ENCODE measurements around the gene RNLS. TPM values are rescaled to one million over a fixed set of nuclear protein-coding genes. Genes with fewer than 3 reads are reported as not detected.
"Not testable (repeated sequence)": the region's sequence is repeated elsewhere in the genome, so short reads cannot be mapped to it uniquely, and the experiment has no call there.

Gene RNLS
- total and polyA plus RNA-seq, 5 experiments from 2014 or later = 2.2 to 3.8 (median 3.1) TPM

- Mint-ChIP-seq H3K27me3 (no peaks in the 10 kb centered on the region), H3K36me3 (peaks cover 0 to 26% (median 26%) of the 10 kb centered on the region in 3 donors), H3K9me3 (peaks cover 17 to 53% (median 37%) of the 10 kb centered on the region in 9 donors), H3K4me1 (peaks cover 0 to 14% (median 0%) of the 10 kb centered on the region in 4 donors), H3K4me3 (no peak overlapping the region), H3K27ac (no peak overlapping the region)
- POLR2A ChIA-PET = no interaction called here
- no peak for ATAC-seq
- peak in 1 of 10 donors; percentile 1 for DNase-seq
Observed at GRCh38 chr10:88322324-88323063, 260.6 kb downstream of the RNLS start.

DNA sequence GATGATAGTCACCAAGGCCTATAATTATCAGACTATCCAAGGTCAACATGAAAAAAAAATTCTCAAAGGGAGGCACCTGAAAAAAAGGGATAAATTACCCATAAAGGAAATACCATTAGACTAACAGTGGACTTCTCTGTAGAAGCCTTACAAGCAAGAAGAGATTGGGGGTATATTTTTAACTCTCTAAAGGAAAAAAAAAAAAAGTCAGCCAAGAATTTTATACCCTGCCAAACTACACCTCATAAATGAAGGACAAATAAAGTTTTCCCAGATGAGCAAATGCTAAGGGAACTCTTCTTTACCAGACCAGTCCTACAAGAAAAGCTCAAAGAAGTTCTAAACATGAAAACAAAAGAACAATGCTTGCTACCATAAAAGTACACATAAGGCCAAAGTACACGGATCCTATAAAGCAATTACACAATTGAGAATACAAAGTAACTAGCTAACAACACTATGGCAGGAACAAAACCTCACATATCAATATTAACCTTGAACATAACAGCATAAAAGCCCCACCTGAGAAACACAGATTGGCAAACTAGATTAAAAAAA is 263.1 kb downstream of the RNLS start:
- Mint-ChIP-seq H3K4me1 (peaks cover 3 to 22% (median 8%) of the 10 kb centered on the region in 4 donors), H3K9me3 (peaks cover 16 to 57% (median 37%) of the 10 kb centered on the region in 9 donors), H3K27me3 (no peaks in the 10 kb centered on the region), H3K4me3 (no peak overlapping the region), H3K36me3 (peaks cover 0 to 26% (median 26%) of the 10 kb centered on the region in 3 donors), H3K27ac (no peak overlapping the region)
- POLR2A ChIA-PET = no interaction called here
- ATAC-seq (no peak), DNase-seq (no peak)

DNA sequence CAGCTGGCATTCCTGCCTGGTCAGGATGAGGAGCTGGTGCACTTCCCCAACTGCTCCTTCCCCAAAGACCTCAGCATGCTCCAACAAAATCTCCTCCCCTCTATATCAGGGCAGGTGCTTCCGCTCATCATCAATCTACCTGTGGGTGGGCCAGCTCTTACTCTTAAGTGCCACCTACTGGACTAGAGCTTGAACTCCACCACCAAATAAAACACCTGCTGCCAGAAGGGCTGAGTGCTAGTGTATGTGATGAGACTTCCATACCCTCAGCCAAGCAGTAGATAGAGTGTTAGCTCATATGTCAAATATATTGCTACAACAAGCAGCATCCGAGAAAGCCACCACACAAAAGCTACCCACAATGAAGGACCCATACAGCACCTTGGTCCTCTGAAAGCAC is 264.3 kb downstream of the RNLS start:
- no peak for ATAC-seq

GRCh38 chr10:88317099-88317498 is 266.0 kb downstream of the RNLS start:
- Mint-ChIP-seq H3K27me3 (no peaks in the 10 kb centered on the region), H3K9me3 (peaks cover 13 to 46% (median 27%) of the 10 kb centered on the region in 9 donors), H3K27ac (no peak overlapping the region), H3K4me1 (peaks cover 3 to 17% (median 8%) of the 10 kb centered on the region in 4 donors), H3K4me3 (no peak overlapping the region), H3K36me3 (peaks cover 0 to 26% (median 24%) of the 10 kb centered on the region in 3 donors)
- POLR2A ChIA-PET = no interaction called here
- ATAC-seq = no peak
- DNase-seq = no peak

More for the DNA sequence above, 264.3 kb downstream of the RNLS start:
- Mint-ChIP-seq H3K4me3 (no peak overlapping the region), H3K27me3 (no peaks in the 10 kb centered on the region), H3K4me1 (peaks cover 3 to 25% (median 8%) of the 10 kb centered on the region in 4 donors), H3K36me3 (peaks cover 0 to 26% (median 26%) of the 10 kb centered on the region in 3 donors), H3K9me3 (peaks cover 16 to 57% (median 37%) of the 10 kb centered on the region in 9 donors), H3K27ac (no peak overlapping the region)
- DNase-seq = no peak
- POLR2A ChIA-PET = no interaction called here

- peaks cover 10 to 38% (median 25%) of the 10 kb centered on the region in 9 donors for H3K9me3 Mint-ChIP-seq
- H3K4me3 Mint-ChIP-seq = no peak overlapping the region
- ATAC-seq = no peak
- H3K27ac Mint-ChIP-seq = no peak overlapping the region
- POLR2A ChIA-PET = interaction anchor here (0.5 kb wide), 1 partner anchor 22 kb away, joined by 4 read pairs; no protein-coding TSS in a partner anchor
- H3K36me3 Mint-ChIP-seq = peaks cover 0 to 24% (median 22%) of the 10 kb centered on the region in 3 donors
- peaks cover 3 to 17% (median 8%) of the 10 kb centered on the region in 4 donors for H3K4me1 Mint-ChIP-seq
- no peaks in the 10 kb centered on the region for H3K27me3 Mint-ChIP-seq
- DNase-seq = no peak
Observed at GRCh38 chr10:88316292-88316861, 266.7 kb downstream of the RNLS start.

DNA sequence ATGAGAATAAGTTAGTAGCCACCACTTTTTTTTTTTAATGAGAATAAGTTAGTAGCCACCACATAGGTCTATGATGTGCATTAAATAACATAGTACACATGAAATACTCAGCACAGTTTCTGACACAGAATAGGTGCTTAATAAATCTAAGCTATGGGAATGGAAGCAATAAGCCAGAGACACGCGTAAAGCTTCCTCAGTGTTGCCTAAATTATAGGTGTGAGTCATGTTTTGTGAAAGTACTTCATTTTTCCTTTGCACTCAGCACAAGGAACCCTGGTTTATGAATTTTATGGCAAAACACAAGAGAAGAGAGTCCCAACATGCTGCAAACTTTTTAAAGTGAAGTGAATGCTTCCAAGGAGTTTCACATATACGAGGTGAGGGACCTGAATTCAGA is 267.4 kb downstream of the RNLS start:
- DNase-seq (no peak), ATAC-seq (no peak)
- peaks cover 0 to 19% (median 15%) of the 10 kb centered on the region in 3 donors for H3K36me3 Mint-ChIP-seq
- POLR2A ChIA-PET = interaction anchor here (0.5 kb wide), 1 partner anchor 23 kb away, joined by 4 read pairs; no protein-coding TSS in a partner anchor
- peaks cover 3 to 23% (median 8%) of the 10 kb centered on the region in 4 donors for H3K4me1 Mint-ChIP-seq
- no peak overlapping the region for H3K4me3 Mint-ChIP-seq
- peaks cover 6 to 32% (median 20%) of the 10 kb centered on the region in 9 donors for H3K9me3 Mint-ChIP-seq
- no peak overlapping the region for H3K27ac Mint-ChIP-seq
- no peaks in the 10 kb centered on the region for H3K27me3 Mint-ChIP-seq

DNA sequence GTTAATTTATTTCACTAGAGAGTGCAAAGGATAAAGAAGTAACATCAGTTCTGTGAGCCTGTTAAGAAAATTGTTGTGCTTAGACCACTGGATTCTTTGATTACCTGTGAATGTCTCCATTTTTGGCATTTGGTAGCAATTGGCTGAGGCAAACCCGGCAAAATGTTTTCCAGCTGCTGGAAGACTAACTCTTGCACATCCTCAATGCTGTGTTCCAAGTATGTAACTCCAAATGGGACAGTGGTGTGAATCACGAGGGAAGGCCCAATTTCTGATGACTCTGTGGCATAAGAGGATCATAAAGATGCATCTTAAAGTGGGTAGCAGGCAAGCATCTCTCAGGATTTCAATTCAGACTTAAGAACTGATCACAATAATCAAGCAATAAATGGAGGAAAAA is 268.8 kb downstream of the RNLS start:
- DNase-seq = no peak
- Mint-ChIP-seq H3K9me3 (peaks cover 0 to 18% (median 9%) of the 10 kb centered on the region in 9 donors), H3K36me3 (peaks cover 0 to 7% (median 6%) of the 10 kb centered on the region in 3 donors), H3K4me3 (no peak overlapping the region), H3K27me3 (no peaks in the 10 kb centered on the region), H3K4me1 (peaks cover 3 to 23% (median 8%) of the 10 kb centered on the region in 4 donors), H3K27ac (no peak overlapping the region)
- POLR2A ChIA-PET = no interaction called here
- no peak for ATAC-seq

- ATAC-seq = no peak
- no peak overlapping the region for H3K4me3 Mint-ChIP-seq
- no peak overlapping the region for H3K27ac Mint-ChIP-seq
- no peaks in the 10 kb centered on the region for H3K27me3 Mint-ChIP-seq
- peaks cover 0 to 2% (median 1%) of the 10 kb centered on the region in 3 donors for H3K36me3 Mint-ChIP-seq
- peaks cover 3 to 23% (median 8%) of the 10 kb centered on the region in 4 donors for H3K4me1 Mint-ChIP-seq
- POLR2A ChIA-PET = no interaction called here
- peaks cover 0 to 13% (median 4%) of the 10 kb centered on the region in 9 donors for H3K9me3 Mint-ChIP-seq
- no peak for DNase-seq
Observed at GRCh38 chr10:88313878-88314277, 269.2 kb downstream of the RNLS start.

DNA sequence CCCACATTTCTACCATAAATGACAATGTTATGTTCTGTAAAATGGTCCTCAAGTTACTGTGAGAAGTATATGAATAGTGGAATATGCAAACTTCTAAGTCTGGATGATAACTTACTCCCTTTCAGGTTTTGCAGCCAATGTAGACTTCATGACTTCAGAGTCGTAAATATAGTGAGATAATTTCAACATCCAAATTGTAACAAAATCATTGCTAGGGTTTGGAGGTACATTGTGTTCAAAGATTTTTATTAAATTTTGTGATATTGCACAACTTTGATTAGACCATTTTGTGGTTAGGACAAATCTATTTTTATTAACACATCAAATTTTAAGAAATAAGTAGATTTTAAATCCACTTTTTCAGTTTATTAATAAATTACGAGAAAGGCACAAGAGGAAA is 270.3 kb downstream of the RNLS start:
- Mint-ChIP-seq H3K27me3 (no peaks in the 10 kb centered on the region), H3K9me3 (peaks cover 0 to 7% (median 2%) of the 10 kb centered on the region in 9 donors), H3K4me1 (peaks cover 3 to 26% (median 8%) of the 10 kb centered on the region in 4 donors), H3K36me3 (no peaks in the 10 kb centered on the region), H3K27ac (no peak overlapping the region), H3K4me3 (no peak overlapping the region)
- POLR2A ChIA-PET = no interaction called here
- DNase-seq = no peak
- no peak for ATAC-seq

DNA sequence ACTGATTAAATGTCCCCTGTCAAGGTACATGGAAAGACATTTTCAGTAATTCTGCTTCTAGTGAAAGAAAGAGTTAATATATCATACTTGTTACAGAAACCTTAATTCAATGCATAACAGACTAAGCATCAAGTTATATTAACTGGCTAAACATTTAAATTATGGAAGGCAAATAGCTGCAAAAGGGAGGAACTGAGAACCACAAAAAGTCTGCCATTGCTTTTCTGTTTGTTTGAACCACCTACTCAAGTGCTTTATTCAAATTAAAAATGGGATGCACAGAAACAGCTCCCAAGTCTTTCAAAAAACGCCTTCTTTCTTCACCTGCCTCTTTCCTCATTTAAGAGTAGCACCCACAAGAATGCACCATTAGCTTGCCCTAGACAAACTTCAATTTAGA is 271.9 kb downstream of the RNLS start:
- Mint-ChIP-seq H3K27ac (peak overlapping the region in 1 of 10 donors; percentile 25), H3K4me3 (no peak overlapping the region), H3K27me3 (no peaks in the 10 kb centered on the region), H3K4me1 (peaks cover 3 to 26% (median 6%) of the 10 kb centered on the region in 4 donors), H3K36me3 (no peaks in the 10 kb centered on the region), H3K9me3 (no peaks in the 10 kb centered on the region)
- ATAC-seq (no peak), DNase-seq (no peak)
- POLR2A ChIA-PET = no interaction called here

DNA sequence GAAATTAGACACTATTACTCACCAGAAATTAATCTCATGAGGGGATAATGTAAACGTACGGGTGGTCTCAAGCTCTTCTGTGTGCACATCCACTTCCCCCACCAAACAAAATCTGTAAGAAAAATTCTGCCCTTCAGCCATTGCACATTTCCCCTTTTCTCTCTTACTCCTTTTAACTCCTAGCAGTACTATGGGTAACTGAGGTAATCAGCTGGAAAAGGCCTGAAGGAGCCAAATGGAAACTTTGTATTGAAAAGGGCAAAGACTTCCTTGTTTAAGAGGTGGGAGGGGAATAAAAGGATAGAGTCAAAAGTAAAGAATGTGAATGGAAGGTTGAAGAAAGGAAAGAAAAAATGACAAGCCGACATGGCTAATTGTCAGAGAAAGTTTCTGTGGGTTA is 273.8 kb downstream of the RNLS start:
- DNase-seq = no peak
- no peaks in the 10 kb centered on the region for H3K27me3 Mint-ChIP-seq
- H3K36me3 Mint-ChIP-seq = peaks cover 0 to 1% (median 0%) of the 10 kb centered on the region in 3 donors
- H3K27ac Mint-ChIP-seq = peak overlapping the region in 1 of 10 donors; percentile 2
- POLR2A ChIA-PET = no interaction called here
- no peak overlapping the region for H3K4me3 Mint-ChIP-seq
- no peaks in the 10 kb centered on the region for H3K9me3 Mint-ChIP-seq
- ATAC-seq = no peak
- peaks cover 0 to 15% (median 1%) of the 10 kb centered on the region in 4 donors for H3K4me1 Mint-ChIP-seq

- DNase-seq, H3K27me3 Mint-ChIP-seq, POLR2A ChIA-PET, H3K4me3 Mint-ChIP-seq, H3K9me3 Mint-ChIP-seq, H3K27ac Mint-ChIP-seq, H3K36me3 Mint-ChIP-seq, ATAC-seq: not testable (repeated sequence)
- H3K4me1 Mint-ChIP-seq = peaks cover 0 to 12% (median 3%) of the 10 kb centered on the region in 4 donors
Observed at GRCh38 chr10:88308361-88308760, 274.8 kb downstream of the RNLS start.

- DNase-seq (no peak), ATAC-seq (no peak)
- Mint-ChIP-seq H3K9me3 (no peaks in the 10 kb centered on the region), H3K27me3 (no peaks in the 10 kb centered on the region), H3K27ac (no peak overlapping the region), H3K4me1 (peaks cover 8 to 12% (median 10%) of the 10 kb centered on the region in 4 donors), H3K36me3 (peaks cover 0 to 4% (median 0%) of the 10 kb centered on the region in 3 donors), H3K4me3 (no peak overlapping the region)
- POLR2A ChIA-PET = no interaction called here
Observed at GRCh38 chr10:88299787-88300186, 283.3 kb downstream of the RNLS start.
